H9 (cell line): ENCODE data around the gene ZNF234. TPM values are rescaled to one million over a fixed set of nuclear protein-coding genes. Genes with fewer than 3 reads are reported as not detected.

ENCODE experiments used
- DNase-seq: peaks from one replicate; pipeline ENCODE4 v3.0.0-alpha.2; 2017
- H2AFZ ChIP-seq: one replicate; pipeline ENCODE4 v1.6.1; 2013; ENCODE audit warnings: mild to moderate bottlenecking, low read length, control low read depth, moderate library complexity
- H2AK5ac ChIP-seq: 2 replicates; pipeline ENCODE4 v1.6.1; 2013; ENCODE audit warnings: low read length, control low read depth, mixed read lengths; ENCODE audit not compliant: insufficient read length
- H2BK120ac ChIP-seq: one replicate; pipeline ENCODE4 v1.6.1; 2013; ENCODE audit warnings: low read depth, mild to moderate bottlenecking, low read length, control low read depth, inconsistent platforms; ENCODE audit not compliant: poor library complexity, severe bottlenecking
- H2BK12ac ChIP-seq: 2 replicates; pipeline ENCODE4 v1.6.1; 2013; ENCODE audit warnings: low read length, control low read depth, mixed read lengths, low read depth; ENCODE audit not compliant: insufficient read length
- H2BK15ac ChIP-seq: 2 replicates; pipeline ENCODE4 v1.6.1; 2013; ENCODE audit warnings: low read depth, low read length, control low read depth
- H2BK20ac ChIP-seq: one replicate; pipeline ENCODE4 v1.6.1; 2013; ENCODE audit warnings: low read depth, mild to moderate bottlenecking, low read length, control low read depth, inconsistent platforms; ENCODE audit not compliant: poor library complexity, severe bottlenecking
- H2BK5ac ChIP-seq: 2 replicates; pipeline ENCODE4 v1.6.1; 2013; ENCODE audit warnings: low read length, control low read depth, mixed read lengths; ENCODE audit not compliant: insufficient read length
- H3K14ac ChIP-seq: 2 replicates; pipeline ENCODE4 v1.6.1; 2013; ENCODE audit warnings: low read length, control low read depth; ENCODE audit not compliant: insufficient read depth
- H3K18ac ChIP-seq: 2 replicates; pipeline ENCODE4 v1.6.1; 2013; ENCODE audit warnings: low read depth, mild to moderate bottlenecking, mixed read lengths, low read length, control low read depth; ENCODE audit not compliant: insufficient read length
- H3K23ac ChIP-seq: 2 replicates; pipeline ENCODE4 v1.6.1; 2013; ENCODE audit warnings: low read length, control low read depth, mixed read lengths, low read depth; ENCODE audit not compliant: insufficient read length
- H3K23me2 ChIP-seq: 2 replicates; pipeline ENCODE4 v1.6.1; 2013; ENCODE audit warnings: low read depth, mild to moderate bottlenecking, mixed read lengths, low read length, control low read depth; ENCODE audit not compliant: insufficient read length, poor library complexity, severe bottlenecking
- H3K27ac ChIP-seq: 2 replicates; pipeline ENCODE4 v1.5.1; 2013; ENCODE audit warnings: low read length, control low read depth, mixed read lengths, low read depth; ENCODE audit not compliant: insufficient read length
- H3K27me3 ChIP-seq: 2 replicates; pipeline ENCODE4 v1.6.1; 2013; ENCODE audit warnings: low read length, control low read depth, inconsistent platforms; ENCODE audit not compliant: insufficient read depth
- H3K4ac ChIP-seq: 2 replicates; pipeline ENCODE4 v1.6.1; 2013; ENCODE audit warnings: low read depth, mild to moderate bottlenecking, control low read depth, inconsistent platforms, low read length, moderate library complexity
- H3K4me1 ChIP-seq: 2 replicates; pipeline ENCODE4 v1.6.1; 2013; ENCODE audit warnings: low read length, control low read depth, inconsistent platforms; ENCODE audit not compliant: insufficient read depth
- H3K4me2 ChIP-seq: 2 replicates; pipeline ENCODE4 v1.6.1; 2013; ENCODE audit warnings: low read length, control low read depth, mixed read lengths; ENCODE audit not compliant: insufficient read length, insufficient read depth
- H3K56ac ChIP-seq: 2 replicates; pipeline ENCODE4 v1.6.1; 2013; ENCODE audit warnings: low read depth, mild to moderate bottlenecking, mixed read lengths, low read length, control low read depth; ENCODE audit not compliant: insufficient read length
- H3K79me1 ChIP-seq: 2 replicates; pipeline ENCODE4 v1.6.1; 2013; ENCODE audit warnings: low read depth, mild to moderate bottlenecking, moderate library complexity, low read length, control low read depth, inconsistent platforms; ENCODE audit not compliant: insufficient read depth, poor library complexity, severe bottlenecking
- H3K79me2 ChIP-seq: 2 replicates; pipeline ENCODE4 v1.6.1; 2013; ENCODE audit warnings: low read length, control low read depth, inconsistent platforms; ENCODE audit not compliant: insufficient read depth
- H3K9ac ChIP-seq: 2 replicates; pipeline ENCODE4 v1.6.1; 2013; ENCODE audit warnings: low read length, control low read depth, mixed read lengths; ENCODE audit not compliant: insufficient read length; ENCODE audit errors: extremely low read depth
- H3K9me3 ChIP-seq: one replicate; pipeline ENCODE4 v1.6.1; 2013; ENCODE audit warnings: low read depth, low read length, inconsistent platforms; ENCODE audit not compliant: control insufficient read depth
- H3T11ph ChIP-seq: one replicate; pipeline ENCODE4 v1.6.1; 2013; ENCODE audit warnings: mild to moderate bottlenecking, low read length, control low read depth, inconsistent platforms
- H4K20me1 ChIP-seq: one replicate; pipeline ENCODE4 v1.6.1; 2013; ENCODE audit not compliant: control insufficient read depth, insufficient read length, insufficient read depth
- H4K5ac ChIP-seq: 2 replicates; pipeline ENCODE4 v1.6.1; 2013; ENCODE audit warnings: low read depth, mild to moderate bottlenecking, mixed read lengths, low read length, control low read depth; ENCODE audit not compliant: insufficient read length
- H4K8ac ChIP-seq: replicated peaks from 2 replicates; pipeline ENCODE4 v1.6.1; 2013; ENCODE audit warnings: low read length, control low read depth, mixed read lengths, low read depth; ENCODE audit not compliant: insufficient read length
- H4K91ac ChIP-seq: 2 replicates; pipeline ENCODE4 v1.6.1; 2013; ENCODE audit warnings: low read depth, mild to moderate bottlenecking, moderate library complexity, mixed read lengths, low read length, control low read depth; ENCODE audit not compliant: insufficient read length
- H3K27ac Mint-ChIP-seq, 3 experiments: 2 replicates in 2 of 3; 3 replicates in 1 of 3; pipeline ENCODE4 v1.8.0; 2020 to 2021; ENCODE audit warnings: mixed read lengths in 3 of 3, mild to moderate bottlenecking in 1 of 3, moderate library complexity in 1 of 3
- H3K27me3 Mint-ChIP-seq: 2 replicates; pipeline ENCODE4 v1.8.0; 2021; ENCODE audit warnings: low read depth, mild to moderate bottlenecking, moderate library complexity, mixed read lengths
- H3K36me3 Mint-ChIP-seq, 3 experiments: 2 replicates in 2 of 3; 3 replicates in 1 of 3; pipeline ENCODE4 v1.8.0; 2020 to 2021; ENCODE audit warnings: low read depth in 3 of 3, mixed read lengths in 3 of 3; ENCODE audit not compliant: insufficient read depth in 1 of 3
- H3K4me1 Mint-ChIP-seq, 2 experiments: 2 replicates each; pipeline ENCODE4 v1.8.0; 2020; ENCODE audit warnings: mixed read lengths in 2 of 2
- H3K4me3 Mint-ChIP-seq, 2 experiments: 2 replicates in 1 of 2; 3 replicates in 1 of 2; pipeline ENCODE4 v1.8.0; 2020 to 2021; ENCODE audit warnings: mild to moderate bottlenecking in 2 of 2, mixed read lengths in 2 of 2, moderate library complexity in 1 of 2
- H3K9me3 Mint-ChIP-seq, 2 experiments: 2 replicates in 1 of 2; 3 replicates in 1 of 2; pipeline ENCODE4 v1.8.0; 2020; ENCODE audit warnings: mild to moderate bottlenecking in 2 of 2, mixed read lengths in 2 of 2, moderate library complexity in 1 of 2
- WGBS: extraction: QIAGEN DNeasy Blood & Tissue Kit; methylation state at CpG from one replicate; pipeline ENCODE4 v1.1.7; 2013; ENCODE audit warnings: missing lambda C conversion rate, low lambda C conversion rate, mixed read lengths; ENCODE audit not compliant: insufficient read length; ENCODE audit errors: extremely low coverage; 5-methylcytosine and 5-hydroxymethylcytosine counted together
- total RNA-seq: library from RNA; stranded (reverse); gene quantifications from 2 replicates; pipeline ENCODE4 v1.2.1, GENCODE V29; 2021
- TF ChIP-seq, protein P1 (sequence below): fragments of 200-600 bp; sonication (generic); conservative IDR thresholded peaks from 3 replicates; pipeline ENCODE4 v1.8.0; 2021; ENCODE audit warnings: antibody characterized with exemption, mild to moderate bottlenecking

ZNF234 gene
- total RNA-seq, 1 experiment from 2014 or later: 12.4 TPM

GRCh38 chr19:44151491-44151890, 10.1 kb downstream of the ZNF234 start:
- Histone ChIP-seq H3K14ac (no peak overlapping the region), H4K20me1 (no peaks in the 10 kb centered on the region), H3K27me3 (no peaks in the 10 kb centered on the region), H3K79me1 (no peaks in the 10 kb centered on the region), H2BK120ac (no peak overlapping the region), H3K56ac (no peak overlapping the region), H3T11ph (no peak overlapping the region), H3K4ac (no peak overlapping the region), H3K79me2 (no peaks in the 10 kb centered on the region), H4K5ac (no peak overlapping the region), H3K27ac (no peak overlapping the region), H4K8ac (no peak overlapping the region), H2AK5ac (no peak overlapping the region), H2BK5ac (no peak overlapping the region), H2BK12ac (no peak overlapping the region), H3K18ac (no peak overlapping the region), H3K9ac (no peak overlapping the region), H2BK15ac (no peak overlapping the region), H3K4me2 (no peak overlapping the region), H4K91ac (no peak overlapping the region), H3K9me3 (peaks cover 9% of the 10 kb centered on the region), H3K23me2 (no peaks in the 10 kb centered on the region), H2AFZ (no peak overlapping the region), H2BK20ac (no peak overlapping the region), H3K4me1 (no peaks in the 10 kb centered on the region), H3K23ac (no peak overlapping the region)
- H3K4me3 Mint-ChIP-seq: no peak overlapping the region
- H3K36me3 Mint-ChIP-seq: peaks cover 52 to 70% (median 68%) of the 10 kb centered on the region in 3 experiments
- no peak for DNase-seq
- peaks cover 7 to 22% of the 10 kb centered on the region in 2 experiments for H3K9me3 Mint-ChIP-seq
- no peak overlapping the region for H3K27ac Mint-ChIP-seq
- WGBS: no CpG with 5 or more reads among the region's 5 CpGs
- no peaks in the 10 kb centered on the region for H3K4me1 Mint-ChIP-seq
- H3K27me3 Mint-ChIP-seq: no peaks in the 10 kb centered on the region
- TF ChIP-seq, protein P1, sequence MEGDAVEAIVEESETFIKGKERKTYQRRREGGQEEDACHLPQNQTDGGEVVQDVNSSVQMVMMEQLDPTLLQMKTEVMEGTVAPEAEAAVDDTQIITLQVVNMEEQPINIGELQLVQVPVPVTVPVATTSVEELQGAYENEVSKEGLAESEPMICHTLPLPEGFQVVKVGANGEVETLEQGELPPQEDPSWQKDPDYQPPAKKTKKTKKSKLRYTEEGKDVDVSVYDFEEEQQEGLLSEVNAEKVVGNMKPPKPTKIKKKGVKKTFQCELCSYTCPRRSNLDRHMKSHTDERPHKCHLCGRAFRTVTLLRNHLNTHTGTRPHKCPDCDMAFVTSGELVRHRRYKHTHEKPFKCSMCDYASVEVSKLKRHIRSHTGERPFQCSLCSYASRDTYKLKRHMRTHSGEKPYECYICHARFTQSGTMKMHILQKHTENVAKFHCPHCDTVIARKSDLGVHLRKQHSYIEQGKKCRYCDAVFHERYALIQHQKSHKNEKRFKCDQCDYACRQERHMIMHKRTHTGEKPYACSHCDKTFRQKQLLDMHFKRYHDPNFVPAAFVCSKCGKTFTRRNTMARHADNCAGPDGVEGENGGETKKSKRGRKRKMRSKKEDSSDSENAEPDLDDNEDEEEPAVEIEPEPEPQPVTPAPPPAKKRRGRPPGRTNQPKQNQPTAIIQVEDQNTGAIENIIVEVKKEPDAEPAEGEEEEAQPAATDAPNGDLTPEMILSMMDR: no peak
